Measurements from ENCODE around the gene CMIP. TPM values are rescaled to one million over a fixed set of nuclear protein-coding genes. Genes with fewer than 3 reads are reported as not detected.

CMIP gene
- total and polyA plus RNA-seq, 10 of the 15 experiments (the other 5 are each of a cell fraction or from before 2014, with no cell fraction given), result 1.2 to 43.2 (median 4.4) TPM

- no peak for TF ChIP-seq E4F1 (IDR thresholded peaks at IDR 0.05; ENCODE audit: borderline replicate concordance, partially characterized antibody)
These were observed 49.3 kb downstream of the CMIP start (continued) for GRCh38 chr16:81493755-81494433.

- Histone ChIP-seq H4K20me1 (ENCODE audit: control insufficient read depth, insufficient read depth) (no peaks in the 10 kb centered on the region; the same call in 1 of the 2 replicates), H3K79me2 (ENCODE audit: control insufficient read depth, insufficient read depth, low read length) (peaks cover 20% of the 10 kb centered on the region)
- 83% methylated on average over 10 of the region's 10 CpGs for WGBS (ENCODE audit: insufficient coverage, insufficient replicate concordance, low lambda C conversion rate, missing lambda C conversion rate)
These were observed 49.8 kb downstream of the CMIP start for GRCh38 chr16:81494434-81494806.

More at GRCh38 chr16:81494434-81494806, 49.8 kb downstream of the CMIP start:
- no TSS peak for BruUV-seq (replicated peaks)
- H3K9me3 ChIP-seq (replicated peaks; ENCODE audit: control insufficient read depth, insufficient read depth, low read length), result no peaks in the 10 kb centered on the region
- TF ChIP-seq TCF12 (IDR thresholded peaks at IDR 0.05; ENCODE audit: low read depth, low read length) (no peak), PBX3 (IDR thresholded peaks at IDR 0.05; ENCODE audit: insufficient replicate concordance, low read depth, low read length) (no peak), HDAC2 (IDR thresholded peaks at IDR 0.05) (no peak), GABPA (IDR thresholded peaks at IDR 0.05; ENCODE audit: low read depth) (no peak), ZSCAN29 (IDR thresholded peaks at IDR 0.05) (no peak), SP1 (IDR thresholded peaks at IDR 0.05; ENCODE audit: low read depth, low read length) (no peak), KDM1A (IDR thresholded peaks at IDR 0.05; ENCODE audit: borderline replicate concordance) (no peak), MYC (IDR thresholded peaks at IDR 0.05; ENCODE audit: insufficient read depth, insufficient read length, insufficient replicate concordance, low read length, severe bottlenecking) (no peak), PML (IDR thresholded peaks at IDR 0.05; ENCODE audit: low read length) (no peak)
- TF ChIP-seq, protein P1, sequence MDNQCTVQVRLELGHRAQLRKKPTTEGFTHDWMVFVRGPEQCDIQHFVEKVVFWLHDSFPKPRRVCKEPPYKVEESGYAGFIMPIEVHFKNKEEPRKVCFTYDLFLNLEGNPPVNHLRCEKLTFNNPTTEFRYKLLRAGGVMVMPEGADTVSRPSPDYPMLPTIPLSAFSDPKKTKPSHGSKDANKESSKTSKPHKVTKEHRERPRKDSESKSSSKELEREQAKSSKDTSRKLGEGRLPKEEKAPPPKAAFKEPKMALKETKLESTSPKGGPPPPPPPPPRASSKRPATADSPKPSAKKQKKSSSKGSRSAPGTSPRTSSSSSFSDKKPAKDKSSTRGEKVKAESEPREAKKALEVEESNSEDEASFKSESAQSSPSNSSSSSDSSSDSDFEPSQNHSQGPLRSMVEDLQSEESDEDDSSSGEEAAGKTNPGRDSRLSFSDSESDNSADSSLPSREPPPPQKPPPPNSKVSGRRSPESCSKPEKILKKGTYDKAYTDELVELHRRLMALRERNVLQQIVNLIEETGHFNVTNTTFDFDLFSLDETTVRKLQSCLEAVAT (IDR thresholded peaks at IDR 0.05), result no peak
- H3K4me1 ChIP-seq (ENCODE audit: control insufficient read depth, insufficient read depth, low read length), result peaks cover 19% of the 10 kb centered on the region
- ChIA-PET POLR2A (no interaction called here), CTCF (no interaction called here), RAD21 (ENCODE audit: unreplicated experiment) (no interaction called here), SMC1A (ENCODE audit: uncharacterized antibody, unreplicated experiment) (interaction anchor here (1.4 to 2.1 kb wide), 3 partner anchors 14 to 220 kb away, joined by 3 to 4 read pairs (median 3); no protein-coding TSS in a partner anchor)
- H3K4me2 ChIP-seq (ENCODE audit: control insufficient read depth, insufficient read depth), result no peak overlapping the region
- peaks cover 0 to 6% of the 10 kb centered on the region in 2 experiments; a peak in 2 of 4 replicates for H3K36me3 ChIP-seq (ENCODE audit: control insufficient read depth in 2 of 2, insufficient read depth in 2 of 2, low read length in 1 of 2)
- H2AFZ ChIP-seq (ENCODE audit: control insufficient read depth, low read depth, low read length), result no peak overlapping the region
- no peak overlapping the region for H3K4me3 ChIP-seq
- H3K9ac ChIP-seq (ENCODE audit: control insufficient read depth, insufficient read depth, low read length), result no peak overlapping the region
- DNase-seq (ENCODE audit: low read depth, low spot score), result no peak
- no peaks in the 10 kb centered on the region for H3K27me3 ChIP-seq (replicated peaks in 1 of 2; ENCODE audit: control insufficient read depth in 2 of 2, insufficient read depth in 2 of 2, low read length in 1 of 2)
- no peak for FAIRE-seq
- no peak for ATAC-seq
- H3K27ac ChIP-seq (ENCODE audit: control insufficient read depth, insufficient read depth), result no peak overlapping the region
- in situ Hi-C loops (cut with MboI) (no loop called here), intact Hi-C loops (cut with micrococcal nuclease; ENCODE audit: unreplicated experiment) (no loop called here)

All from GM12878 (cell line).